Endothelial cell of umbilical vein (primary cell): ENCODE data around the gene RMC1. TPM values are rescaled to one million over a fixed set of nuclear protein-coding genes. Genes with fewer than 3 reads are reported as not detected.

Experiments
- BruUV-seq: library from RNA; stranded (reverse); fragments of 400-500 nt; replicated peaks from 2 replicates; lab custom pipeline; 2021; lab: Mats Ljungman, UMichigan
- CTCF ChIA-PET: fragments of 300-600, 350-600 bp; sonication (Branson Sonifier 250); formaldehyde crosslinking; loops from one replicate; lab custom pipeline; 2021; ENCODE audit warnings: antibody characterized with exemption, inconsistent platforms; lab: Charles Lee
- POLR2A ChIA-PET: fragments of 300-600, 350-600 bp; sonication (Branson Sonifier 250); formaldehyde crosslinking; loops from one replicate; lab custom pipeline; 2021; ENCODE audit warnings: antibody characterized with exemption, inconsistent platforms; lab: Charles Lee
- DNase-seq: peaks from one replicate; pipeline ENCODE4 v3.0.0-alpha.2; 2011; ENCODE audit warnings: low read depth, low spot score
- FAIRE-seq: peaks from 2 replicates; lab custom pipeline; 2011; peaks lifted over from hg19 to GRCh38; lab: Jason Lieb, UNC
- H2AFZ ChIP-seq: 2 replicates; pipeline ENCODE4 v1.6.0; 2012; ENCODE audit warnings: low read depth, low read length, control low read depth, inconsistent platforms
- H3K27ac ChIP-seq: 2 replicates; pipeline ENCODE4 v1.5.1; 2011; ENCODE audit warnings: low read depth, mild to moderate bottlenecking, control low read depth, low read length, moderate library complexity; ENCODE audit not compliant: insufficient read depth
- H3K27me3 ChIP-seq, 2 experiments: 2 replicates each; pipeline versions ENCODE4 v1.6.0 to v1.6.1; 2011; ENCODE audit warnings: low read length in 2 of 2, mixed read lengths in 1 of 2; ENCODE audit not compliant: control insufficient read depth in 2 of 2, insufficient read depth in 2 of 2
- H3K36me3 ChIP-seq, 2 experiments: 2 replicates in 1 of 2; 3 replicates in 1 of 2; pipeline ENCODE4 v1.5.1; 2011; ENCODE audit warnings: low read length in 2 of 2, mild to moderate bottlenecking in 1 of 2, moderate library complexity in 1 of 2; ENCODE audit not compliant: control insufficient read depth in 2 of 2, insufficient read depth in 2 of 2; ENCODE audit errors: extremely low read depth in 1 of 2
- H3K4me1 ChIP-seq: 3 replicates; pipeline ENCODE4 v1.5.1; 2011; ENCODE audit warnings: mild to moderate bottlenecking, low read length; ENCODE audit not compliant: control insufficient read depth, insufficient read depth; ENCODE audit errors: extremely low read depth
- H3K4me2 ChIP-seq: 2 replicates; pipeline ENCODE4 v1.6.1; 2011; ENCODE audit warnings: low read length, control low read depth, mixed read lengths; ENCODE audit not compliant: insufficient read depth
- H3K4me3 ChIP-seq, 3 experiments: fragments of 200-600 bp in 1 of 3; sonication (generic), shearing (Covaris generic) in 1 of 3; replicated peaks in 1 of 3; 2 replicates each; pipeline ENCODE4 v1.5.1; 2011 to 2016; ENCODE audit warnings: control low read depth in 3 of 3, low read length in 3 of 3, mild to moderate bottlenecking in 2 of 3, inconsistent platforms in 1 of 3, low read depth in 1 of 3, moderate library complexity in 1 of 3; ENCODE audit not compliant: insufficient read depth in 1 of 3
- H3K79me2 ChIP-seq: 2 replicates; pipeline ENCODE4 v1.6.0; 2012; ENCODE audit warnings: low read length, inconsistent platforms; ENCODE audit not compliant: control insufficient read depth, insufficient read depth
- H3K9ac ChIP-seq: replicated peaks from 2 replicates; pipeline ENCODE3; 2011; ENCODE audit warnings: low read length, control low read depth; ENCODE audit not compliant: insufficient read depth; ENCODE audit errors: extremely low read depth
- H3K9me1 ChIP-seq: replicated peaks from 3 replicates; pipeline ENCODE4 v1.6.0; 2011; ENCODE audit warnings: mild to moderate bottlenecking, low read length; ENCODE audit not compliant: control insufficient read depth, insufficient read depth; ENCODE audit errors: extremely low read depth
- H3K9me3 ChIP-seq: replicated peaks from 2 replicates; pipeline ENCODE4 v1.5.1; 2012; ENCODE audit warnings: low read length, inconsistent platforms; ENCODE audit not compliant: control insufficient read depth, insufficient read depth
- H4K20me1 ChIP-seq: replicated peaks from 2 replicates; pipeline ENCODE3; 2011; ENCODE audit warnings: mild to moderate bottlenecking, low read length; ENCODE audit not compliant: control insufficient read depth, insufficient read depth; ENCODE audit errors: extremely low read depth
- EZH2 ChIP-seq: IDR thresholded peaks from 2 replicates; pipeline ENCODE4 v1.6.1; 2012; ENCODE audit warnings: borderline replicate concordance, low read depth, mild to moderate bottlenecking, moderate library complexity, low read length, inconsistent platforms; ENCODE audit not compliant: severe bottlenecking
- FOS ChIP-seq: IDR thresholded peaks from 2 replicates; pipeline ENCODE4 v1.6.1; 2011; ENCODE audit warnings: mild to moderate bottlenecking, low read length, moderate library complexity, borderline replicate concordance; ENCODE audit not compliant: insufficient read depth
- GATA2 ChIP-seq: IDR thresholded peaks from 2 replicates; pipeline ENCODE4 v1.7.0; 2011; ENCODE audit warnings: low read depth, mild to moderate bottlenecking, moderate library complexity, mixed read lengths, low read length; ENCODE audit not compliant: insufficient read length, insufficient read depth
- JUN ChIP-seq: IDR thresholded peaks from 2 replicates; pipeline ENCODE4 v1.6.1; 2011; ENCODE audit warnings: borderline replicate concordance, low read depth; ENCODE audit not compliant: insufficient read length, insufficient read depth
- MYC ChIP-seq: IDR thresholded peaks from one replicate; pipeline ENCODE4 v1.6.1; 2011; ENCODE audit warnings: mild to moderate bottlenecking, low read depth, low read length
- POLR2A ChIP-seq: IDR thresholded peaks from 2 replicates; pipeline ENCODE4 v1.6.1; 2012; ENCODE audit warnings: low read depth, mild to moderate bottlenecking, control low read depth, low read length
- POLR2AphosphoS5 ChIP-seq: IDR thresholded peaks from 2 replicates; pipeline ENCODE4 v1.6.1; 2012; ENCODE audit warnings: low read depth, mild to moderate bottlenecking, control low read depth, low read length, moderate library complexity; ENCODE audit not compliant: insufficient read depth
- dilution Hi-C: fragments of 300-500 bp; cut with MboI; formaldehyde crosslinking; loops from one replicate; pipeline ENCODE4 v1.15.0; 2019; ENCODE audit warnings: low sequenced_read_pairs; ENCODE audit not compliant: extremely low pct_ligation_motif_present
- intact Hi-C: fragments of 100-400 bp; cut with micrococcal nuclease; formaldehyde crosslinking; loops from one replicate; pipeline ENCODE4 v1.10.0; 2022
- polyA plus RNA-seq, 4 experiments: library from polyadenylated mRNA; depleted of rRNA in 3 of 4; stranded (reverse) in 3 of 4; unstranded in 1 of 4; fragments of >200 nt; gene quantifications; 2 replicates each; pipeline versions ENCODE4 v1.2.1 to v1.2.3, GENCODE V29; 2011 to 2012; ENCODE audit warnings: missing spikeins in 1 of 4
- total RNA-seq: library from RNA; stranded (reverse); gene quantifications from 2 replicates; pipeline ENCODE4 v1.2.3, GENCODE V29; 2021
- TF ChIP-seq, protein P1 (sequence below), 2 donors: IDR thresholded peaks; 1 replicate in 1 of 2; 2 replicates in 1 of 2; pipeline ENCODE4 v1.5.1; 2011; ENCODE audit warnings: low read length in 2 of 2, mild to moderate bottlenecking in 2 of 2, moderate library complexity in 2 of 2, control low read depth in 1 of 2, inconsistent platforms in 1 of 2, low read depth in 1 of 2; ENCODE audit not compliant: insufficient read depth in 1 of 2; ENCODE audit errors: extremely low read depth in 1 of 2
- TF ChIP-seq, protein P2 (sequence below): IDR thresholded peaks from 2 replicates; pipeline ENCODE4 v1.6.1; 2011; ENCODE audit not compliant: insufficient read depth, insufficient read length

RMC1 gene
- total and polyA plus RNA-seq, 2 donors (not counting 3 experiments of a cell fraction or from before 2014, with no cell fraction given) = 26.2 to 29.7 TPM

DNA sequence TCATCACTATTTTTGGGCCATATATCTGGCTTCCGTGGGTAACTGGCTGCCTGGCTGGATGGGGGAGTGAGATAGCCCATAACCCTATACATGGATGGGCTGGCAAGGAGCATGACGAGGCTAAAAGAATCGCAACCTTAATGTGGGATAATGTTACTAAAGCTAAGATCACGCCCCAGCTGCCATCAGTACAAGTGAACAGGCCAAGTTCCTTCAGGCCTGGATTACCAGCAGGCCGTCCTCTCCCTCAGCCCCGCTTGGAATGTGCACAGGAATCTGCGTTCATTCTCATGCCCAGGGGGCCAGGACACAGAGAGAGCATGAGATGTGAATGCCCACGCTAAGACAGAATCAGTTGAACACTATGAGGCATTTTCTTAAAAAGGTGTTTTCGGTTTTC, 34.7 kb downstream of the RMC1 start:
- H3K9me3 ChIP-seq = no peaks in the 10 kb centered on the region
- CTCF ChIA-PET = no interaction called here
- dilution Hi-C loops = no loop called here

DNA sequence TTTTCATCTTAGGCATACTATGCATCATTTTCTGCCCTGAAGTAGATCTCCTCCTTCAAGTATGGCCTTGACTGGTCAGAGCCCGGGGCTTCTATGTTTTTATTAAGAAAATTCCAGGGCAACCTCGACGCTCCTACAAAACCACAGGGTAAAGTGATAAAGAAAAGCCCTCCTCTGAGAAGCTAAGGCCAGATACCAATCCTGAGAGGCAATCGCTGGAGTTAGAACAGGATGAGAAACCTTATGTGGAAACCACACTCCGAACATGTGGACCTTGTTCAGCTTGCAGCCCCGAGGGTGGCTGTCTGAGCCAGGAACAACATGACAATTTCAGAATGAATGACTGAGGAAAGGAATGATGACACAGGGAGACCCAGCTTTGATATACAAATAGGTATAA, 35.6 kb downstream of the RMC1 start:
- Histone ChIP-seq H4K20me1 (no peaks in the 10 kb centered on the region), H3K4me1 (no peaks in the 10 kb centered on the region), H3K27ac (no peak overlapping the region), H3K79me2 (no peaks in the 10 kb centered on the region), H2AFZ (no peak overlapping the region), H3K9me1 (no peaks in the 10 kb centered on the region), H3K9me3 (no peaks in the 10 kb centered on the region), H3K27me3 (no peaks in the 10 kb centered on the region), H3K36me3 (peaks cover 43 to 44% of the 10 kb centered on the region in 2 experiments), H3K4me3 (no peak overlapping the region), H3K4me2 (no peak overlapping the region), H3K9ac (no peak overlapping the region)
- CTCF ChIA-PET = no interaction called here
- TF ChIP-seq EZH2 (no peak), FOS (no peak), JUN (no peak), MYC (no peak), POLR2AphosphoS5 (no peak), GATA2 (no peak), POLR2A (no peak)
- TF ChIP-seq, protein P1, sequence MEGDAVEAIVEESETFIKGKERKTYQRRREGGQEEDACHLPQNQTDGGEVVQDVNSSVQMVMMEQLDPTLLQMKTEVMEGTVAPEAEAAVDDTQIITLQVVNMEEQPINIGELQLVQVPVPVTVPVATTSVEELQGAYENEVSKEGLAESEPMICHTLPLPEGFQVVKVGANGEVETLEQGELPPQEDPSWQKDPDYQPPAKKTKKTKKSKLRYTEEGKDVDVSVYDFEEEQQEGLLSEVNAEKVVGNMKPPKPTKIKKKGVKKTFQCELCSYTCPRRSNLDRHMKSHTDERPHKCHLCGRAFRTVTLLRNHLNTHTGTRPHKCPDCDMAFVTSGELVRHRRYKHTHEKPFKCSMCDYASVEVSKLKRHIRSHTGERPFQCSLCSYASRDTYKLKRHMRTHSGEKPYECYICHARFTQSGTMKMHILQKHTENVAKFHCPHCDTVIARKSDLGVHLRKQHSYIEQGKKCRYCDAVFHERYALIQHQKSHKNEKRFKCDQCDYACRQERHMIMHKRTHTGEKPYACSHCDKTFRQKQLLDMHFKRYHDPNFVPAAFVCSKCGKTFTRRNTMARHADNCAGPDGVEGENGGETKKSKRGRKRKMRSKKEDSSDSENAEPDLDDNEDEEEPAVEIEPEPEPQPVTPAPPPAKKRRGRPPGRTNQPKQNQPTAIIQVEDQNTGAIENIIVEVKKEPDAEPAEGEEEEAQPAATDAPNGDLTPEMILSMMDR (IDR thresholded peaks at IDR 0.05; ENCODE audit: extremely low read depth in 1 of 2, insufficient read depth in 1 of 2, low read depth in 1 of 2, low read length in 2 of 2) = no peak
- TF ChIP-seq, protein P2, sequence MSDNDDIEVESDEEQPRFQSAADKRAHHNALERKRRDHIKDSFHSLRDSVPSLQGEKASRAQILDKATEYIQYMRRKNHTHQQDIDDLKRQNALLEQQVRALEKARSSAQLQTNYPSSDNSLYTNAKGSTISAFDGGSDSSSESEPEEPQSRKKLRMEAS = no peak
- DNase-seq = no peak
- dilution Hi-C loops = no loop called here
- POLR2A ChIA-PET = no interaction called here
- no peak for FAIRE-seq
- intact Hi-C loops = no loop called here
- no TSS peak for BruUV-seq

More for the DNA sequence above, 34.7 kb downstream of the RMC1 start:
- H3K4me1 ChIP-seq = no peaks in the 10 kb centered on the region
- H4K20me1 ChIP-seq = no peaks in the 10 kb centered on the region
- H3K36me3 ChIP-seq = peaks cover 41 to 47% of the 10 kb centered on the region in 2 experiments
- FAIRE-seq = no peak
- TF ChIP-seq FOS (no peak), MYC (no peak)
- TF ChIP-seq, protein P1 (IDR thresholded peaks at IDR 0.05; ENCODE audit: extremely low read depth in 1 of 2, insufficient read depth in 1 of 2, low read depth in 1 of 2, low read length in 2 of 2) = no peak
- H2AFZ ChIP-seq = no peak overlapping the region
- intact Hi-C loops = no loop called here
- no peaks in the 10 kb centered on the region for H3K27me3 ChIP-seq
- POLR2A ChIA-PET = no interaction called here
- BruUV-seq = no TSS peak
- H3K9me1 ChIP-seq = no peaks in the 10 kb centered on the region
- H3K79me2 ChIP-seq = no peaks in the 10 kb centered on the region
- no peak overlapping the region for H3K4me2 ChIP-seq
- no peak overlapping the region for H3K4me3 ChIP-seq
- no peak overlapping the region for H3K9ac ChIP-seq
- no peak overlapping the region for H3K27ac ChIP-seq
- no peak for DNase-seq
